Testis (tissue), 3 donors: ENCODE measurements around the gene TXNRD2. TPM values are rescaled to one million over a fixed set of nuclear protein-coding genes. Genes with fewer than 3 reads are reported as not detected.

ENCODE experiments used
- DNase-seq: peaks from one replicate; pipeline ENCODE4 v3.0.0-alpha.2; 2019
- H3K27ac ChIP-seq, 2 donors: fragments of 200-600 bp; sonication (generic); one replicate each; pipeline ENCODE4 v1.5.1; 2019
- H3K27me3 ChIP-seq: fragments of 200-600 bp; sonication (generic); one replicate; pipeline ENCODE4 v1.5.1; 2019
- H3K36me3 ChIP-seq: fragments of 200-600 bp; sonication (generic); one replicate; pipeline ENCODE4 v1.5.1; 2017; ENCODE audit warnings: low read depth; ENCODE audit errors: missing control alignments
- H3K4me1 ChIP-seq: fragments of 200-600 bp; sonication (generic); one replicate; pipeline ENCODE4 v1.5.1; 2019
- H3K4me3 ChIP-seq, 2 donors: fragments of 200-600 bp; sonication (generic); one replicate each; pipeline ENCODE4 v1.5.1; 2017 to 2019
- H3K9me3 ChIP-seq: fragments of 200-600 bp; sonication (generic); one replicate; pipeline ENCODE4 v1.5.1; 2017
- POLR2A ChIP-seq: fragments of 450-650 bp; IDR thresholded peaks from one replicate; pipeline ENCODE4 v1.6.1; 2017; ENCODE audit warnings: antibody characterized with exemption, mild to moderate bottlenecking, moderate library complexity
- WGBS, 2 donors: methylation state at CpG; one replicate each; pipeline ENCODE4 v1.1.5; 2018; 5-methylcytosine and 5-hydroxymethylcytosine counted together
- intact Hi-C: fragments of 100-400 bp; cut with DNase I; formaldehyde crosslinking; loops from one replicate; pipeline ENCODE4 v1.15.1; 2023; ENCODE audit warnings: low total_unique reads
- polyA plus RNA-seq: library from polyadenylated mRNA; stranded (reverse); fragments of 350-450 nt; fragmentation: Illumina TruSeq; extraction: RNeasy Lipid Tissue Mini Kit (QIAGEN cat#74804); gene quantifications from one replicate; pipeline ENCODE4 v1.2.3, GENCODE V29; 2014; ENCODE audit warnings: low read depth, low replicate concordance; ENCODE audit not compliant: insufficient read depth
- total RNA-seq, 2 donors: library from RNA; depleted of rRNA; stranded (reverse); fragments of >200 nt; gene quantifications; one replicate each; pipeline ENCODE4 v1.2.3, GENCODE V29; 2016
- TF ChIP-seq, protein P1 (sequence below), 3 experiments: fragments of 450-650 bp in 2 of 3; fragments of 200-600 bp in 1 of 3; sonication (generic) in 1 of 3; IDR thresholded peaks; one replicate each; pipeline ENCODE4 v1.5.1; 2016 to 2019; ENCODE audit warnings: antibody characterized with exemption in 3 of 3, mild to moderate bottlenecking in 2 of 3, moderate library complexity in 1 of 3

TXNRD2 gene
- total and polyA plus RNA-seq, 3 donors from 2014 or later, result 28.7 to 49.9 (median 36.6) TPM

DNA sequence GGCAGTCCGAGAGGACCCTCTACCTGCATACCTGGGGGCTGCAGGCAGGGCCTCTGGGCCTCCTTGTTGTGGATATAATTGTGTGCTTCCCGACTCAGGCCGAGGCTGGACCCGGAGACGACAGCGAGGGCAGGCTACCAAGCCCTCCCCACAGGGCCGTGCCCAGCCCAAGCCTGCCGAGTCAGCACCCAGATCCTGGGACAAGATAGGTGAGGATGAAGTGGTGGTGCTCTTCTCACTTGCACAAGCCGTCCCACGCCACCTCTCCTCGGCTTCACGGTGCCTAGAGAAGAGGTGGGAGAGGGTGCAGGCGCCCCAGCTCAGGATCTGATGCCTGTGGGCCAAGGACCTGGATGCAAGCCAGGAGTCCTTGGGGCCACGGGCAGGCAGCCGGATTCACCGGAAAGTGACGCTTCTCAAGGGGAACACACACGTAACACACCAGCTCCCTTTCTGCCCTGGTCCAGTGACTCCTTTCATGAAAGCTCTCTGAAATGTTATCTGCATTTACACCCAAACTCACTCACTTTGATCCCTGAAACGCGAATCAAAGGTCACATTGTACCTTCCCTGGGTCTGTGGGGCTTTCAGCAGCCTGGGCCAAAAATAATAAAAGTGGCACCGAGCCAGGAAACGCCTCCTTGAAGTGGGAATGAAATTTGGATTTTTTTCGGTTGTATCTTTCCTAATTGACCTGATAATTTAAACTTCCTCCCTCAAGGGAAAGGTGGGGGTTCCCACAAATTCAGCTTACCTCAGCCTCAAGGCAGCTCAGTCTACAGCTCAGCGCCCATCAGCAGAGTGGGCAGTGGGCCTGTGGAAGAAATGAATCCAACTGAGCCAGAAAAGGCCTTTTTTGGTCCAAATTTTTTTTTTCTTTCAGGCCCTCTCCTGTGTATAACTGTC, 85.9 kb downstream of the TXNRD2 start:
- H3K9me3 ChIP-seq, result no peaks in the 10 kb centered on the region
- H3K36me3 ChIP-seq, result no peaks in the 10 kb centered on the region
- peak overlapping the region; percentile 67 to 90 for H3K4me3 ChIP-seq
- peaks cover 20% of the 10 kb centered on the region for H3K4me1 ChIP-seq
- intact Hi-C loops, result no loop called here
- H3K27ac ChIP-seq, result peak overlapping the region; percentile 95 to 96
- 3 to 4% methylated on average over 11 to 23 of the region's 24 CpGs for WGBS, 2 donors
- peak; percentile 71 for DNase-seq
- no peak for TF ChIP-seq POLR2A
- TF ChIP-seq, protein P1, sequence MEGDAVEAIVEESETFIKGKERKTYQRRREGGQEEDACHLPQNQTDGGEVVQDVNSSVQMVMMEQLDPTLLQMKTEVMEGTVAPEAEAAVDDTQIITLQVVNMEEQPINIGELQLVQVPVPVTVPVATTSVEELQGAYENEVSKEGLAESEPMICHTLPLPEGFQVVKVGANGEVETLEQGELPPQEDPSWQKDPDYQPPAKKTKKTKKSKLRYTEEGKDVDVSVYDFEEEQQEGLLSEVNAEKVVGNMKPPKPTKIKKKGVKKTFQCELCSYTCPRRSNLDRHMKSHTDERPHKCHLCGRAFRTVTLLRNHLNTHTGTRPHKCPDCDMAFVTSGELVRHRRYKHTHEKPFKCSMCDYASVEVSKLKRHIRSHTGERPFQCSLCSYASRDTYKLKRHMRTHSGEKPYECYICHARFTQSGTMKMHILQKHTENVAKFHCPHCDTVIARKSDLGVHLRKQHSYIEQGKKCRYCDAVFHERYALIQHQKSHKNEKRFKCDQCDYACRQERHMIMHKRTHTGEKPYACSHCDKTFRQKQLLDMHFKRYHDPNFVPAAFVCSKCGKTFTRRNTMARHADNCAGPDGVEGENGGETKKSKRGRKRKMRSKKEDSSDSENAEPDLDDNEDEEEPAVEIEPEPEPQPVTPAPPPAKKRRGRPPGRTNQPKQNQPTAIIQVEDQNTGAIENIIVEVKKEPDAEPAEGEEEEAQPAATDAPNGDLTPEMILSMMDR (IDR thresholded peaks at IDR 0.05), result no peak
- H3K27me3 ChIP-seq, result no peaks in the 10 kb centered on the region

DNA sequence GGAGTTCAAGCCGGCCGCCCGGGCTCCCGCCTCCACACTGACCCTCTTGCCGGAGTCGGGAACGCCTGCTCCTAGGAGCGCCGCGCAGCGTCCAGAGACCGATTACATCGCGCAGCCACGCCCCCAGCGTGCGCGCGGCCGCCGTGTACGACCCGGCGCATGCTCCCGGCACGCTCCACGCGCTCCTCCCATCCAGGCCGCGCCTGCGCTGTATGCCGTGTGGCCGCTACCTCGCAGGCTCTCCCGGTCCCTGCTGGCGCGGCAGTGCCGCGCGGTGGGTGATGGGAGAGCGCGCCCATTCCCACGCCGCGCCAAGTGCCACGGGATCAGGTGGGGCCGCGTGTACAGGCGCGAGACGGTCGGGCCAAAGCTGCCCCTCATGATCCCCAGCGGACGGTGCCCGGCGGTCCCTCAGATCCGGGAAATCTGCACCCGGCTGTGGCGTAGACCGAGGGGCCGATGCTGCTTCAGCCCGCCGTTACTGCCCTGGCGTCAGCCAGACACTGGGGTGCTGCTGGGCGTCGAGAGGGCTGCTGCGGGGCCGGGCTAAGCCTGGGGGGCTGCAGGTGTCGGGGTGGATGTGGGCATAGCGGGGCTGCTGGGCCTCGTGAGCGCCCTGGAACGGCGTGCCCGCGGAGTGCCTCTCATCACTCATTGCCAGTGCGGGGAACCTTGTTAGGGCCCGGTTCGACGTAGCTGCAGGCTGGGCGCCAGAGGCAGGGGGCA, 86.7 kb downstream of the TXNRD2 start, which contains the start of the genes GNB1L and RTL10:
TSS of gene GNB1L (minus strand) at position 97 of the 726 bp plus-strand sequence. CDS start 33,519 bp downstream, outside the sequence.
TSS of gene RTL10 (minus strand) at position 97 of the 726 bp plus-strand sequence. CDS start 2,613 bp downstream, outside the sequence.
- DNase-seq, result peak; percentile 97
- TF ChIP-seq, protein P1 (IDR thresholded peaks at IDR 0.05), result no peak
- TF ChIP-seq POLR2A, result peak; percentile 18
- H3K4me3 ChIP-seq, result peak within 1 kb of the TSS; percentile 67 to 90
- H3K27me3 ChIP-seq, result no peaks in the 10 kb centered on the region
- WGBS, 2 donors, result 0 to 1% methylated on average over 4 to 55 of the region's 81 CpGs
- no peaks in the 10 kb centered on the region for H3K36me3 ChIP-seq
- H3K9me3 ChIP-seq, result no peaks in the 10 kb centered on the region
- intact Hi-C loops, result no loop called here
- peak within 1 kb of the TSS; percentile 95 to 96 for H3K27ac ChIP-seq
- peaks cover 20% of the 10 kb centered on the region for H3K4me1 ChIP-seq

DNA sequence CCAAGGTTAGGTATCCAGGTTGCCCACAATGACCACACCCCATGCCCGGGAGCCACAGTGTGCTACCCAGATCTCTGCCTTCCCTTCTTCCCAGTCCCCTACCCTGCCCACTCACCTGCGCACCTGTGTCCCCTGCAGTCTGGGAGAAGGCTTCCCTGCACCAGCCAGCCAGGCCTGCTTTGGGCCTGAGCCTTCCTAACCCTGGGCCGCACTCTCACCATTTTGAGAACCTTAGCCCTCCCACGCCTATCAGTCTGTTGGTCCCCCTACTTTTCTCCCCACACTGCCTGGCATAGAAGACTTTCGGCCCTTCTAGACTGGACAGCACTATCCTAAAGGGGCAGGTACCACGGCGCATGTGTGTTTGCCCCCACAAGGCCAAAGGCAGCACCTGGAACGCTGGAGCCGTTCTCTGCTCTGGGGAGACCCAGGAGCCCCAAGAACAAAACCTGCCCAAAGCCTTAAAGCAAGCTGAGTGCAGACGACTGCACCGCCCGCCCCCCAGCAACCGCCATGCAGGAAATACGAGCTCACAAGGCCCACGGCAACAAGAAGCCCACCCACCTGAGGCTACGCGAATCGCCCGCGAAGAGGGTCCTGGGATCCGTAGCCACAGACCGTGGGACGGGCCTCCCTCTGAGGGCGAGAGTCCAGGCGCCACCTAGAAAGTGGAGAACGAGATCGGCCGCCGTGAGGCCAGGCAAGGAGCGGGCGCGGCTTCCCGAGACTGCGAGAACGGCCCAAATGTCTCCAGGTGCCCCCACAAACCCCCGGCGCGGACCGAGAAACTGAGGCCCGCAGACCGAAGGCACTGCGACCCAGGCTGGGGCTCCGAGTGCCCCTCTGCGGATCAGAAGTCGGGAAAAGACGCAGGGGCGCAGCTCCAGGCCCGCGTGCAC, 87.5 kb downstream of the TXNRD2 start:
- TF ChIP-seq, protein P1 (IDR thresholded peaks at IDR 0.05), result no peak
- TF ChIP-seq POLR2A, result no peak
- intact Hi-C loops, result no loop called here
- 1 to 3% methylated on average over 20 to 42 of the region's 49 CpGs for WGBS, 2 donors

GRCh38 chr22:19853058-19853878, 88.3 kb downstream of the TXNRD2 start:
- no peak for DNase-seq
- Histone ChIP-seq H3K27ac (no peak overlapping the region), H3K9me3 (no peaks in the 10 kb centered on the region), H3K4me1 (peaks cover 20% of the 10 kb centered on the region), H3K36me3 (no peaks in the 10 kb centered on the region), H3K27me3 (no peaks in the 10 kb centered on the region), H3K4me3 (peak overlapping the region; percentile 67 to 90)
- TF ChIP-seq, protein P1 (IDR thresholded peaks at IDR 0.05), result no peak
- no peak for TF ChIP-seq POLR2A
- intact Hi-C loops, result no loop called here
- 40 to 47% methylated on average over 7 to 11 of the region's 11 CpGs for WGBS, 2 donors

More for the DNA sequence above, 87.5 kb downstream of the TXNRD2 start:
- H3K27ac ChIP-seq, result peak overlapping the region; percentile 95 to 96
- no peaks in the 10 kb centered on the region for H3K27me3 ChIP-seq
- DNase-seq, result peak; percentile 33
- H3K4me1 ChIP-seq, result peaks cover 20% of the 10 kb centered on the region
- H3K9me3 ChIP-seq, result no peaks in the 10 kb centered on the region
- H3K4me3 ChIP-seq, result peak overlapping the region; percentile 67 to 90
- no peaks in the 10 kb centered on the region for H3K36me3 ChIP-seq
